Measurements from ENCODE around the gene UBE2N. TPM values are rescaled to one million over a fixed set of nuclear protein-coding genes. Genes with fewer than 3 reads are reported as not detected.

UBE2N gene
- total and polyA plus RNA-seq, 3 donors from 2014 or later: 99.4 to 368 (median 181) TPM

- 64 to 83% methylated on average over 3 of the region's 3 CpGs for WGBS, 2 donors
- intact Hi-C loops (cut with DNase I; ENCODE audit: low total_unique reads): no loop called here
- H3K36me3 ChIP-seq (ENCODE audit: low read depth, missing control alignments): no peaks in the 10 kb centered on the region
- no peak overlapping the region for H3K27ac ChIP-seq
- DNase-seq: no peak
- no peaks in the 10 kb centered on the region for H3K4me1 ChIP-seq
- H3K4me3 ChIP-seq: no peak overlapping the region
- no peaks in the 10 kb centered on the region for H3K27me3 ChIP-seq
- no peaks in the 10 kb centered on the region for H3K9me3 ChIP-seq
- TF ChIP-seq POLR2A (IDR thresholded peaks at IDR 0.05): no peak
- TF ChIP-seq CTCF (IDR thresholded peaks at IDR 0.05): no peak
These were observed 77.9 kb downstream of the UBE2N start for GRCh38 chr12:93363841-93364297.

DNA sequence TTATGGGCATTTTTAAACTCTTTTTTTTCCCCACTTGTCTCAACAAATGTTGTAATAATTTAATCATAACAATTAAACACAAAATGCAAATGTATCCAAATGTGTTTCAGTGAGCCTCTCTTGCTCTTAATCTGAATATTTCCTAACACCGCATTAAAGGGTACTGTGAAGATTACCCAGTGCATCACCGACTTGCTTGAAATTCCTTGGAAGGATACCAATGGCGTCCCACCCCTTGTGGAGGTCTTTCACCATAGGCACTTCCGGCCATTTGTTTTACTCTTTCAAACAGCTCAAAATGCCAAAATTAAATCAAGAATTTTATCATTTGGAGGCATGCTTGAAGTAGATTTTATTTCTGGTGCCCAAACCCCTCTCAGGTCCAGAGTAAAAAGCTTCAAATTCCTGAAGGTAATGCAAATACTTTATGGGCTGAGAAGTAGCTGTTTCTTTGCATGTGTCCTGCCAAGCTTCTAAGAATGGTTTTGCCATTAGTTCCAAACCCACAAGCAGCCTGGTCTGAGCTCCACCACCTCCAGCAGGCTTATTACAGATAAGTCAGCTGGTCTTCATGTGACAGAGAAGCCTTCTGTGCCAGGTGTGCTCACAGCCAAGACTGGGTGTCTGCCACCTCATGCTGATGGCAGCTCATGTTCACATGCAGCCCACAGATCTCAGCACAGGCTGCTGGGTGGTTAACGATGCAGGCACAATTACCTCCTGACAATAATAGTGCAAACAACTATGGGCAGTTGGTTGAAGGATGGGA lies 80.4 kb downstream of the UBE2N start:
- TF ChIP-seq POLR2A (IDR thresholded peaks at IDR 0.05) (no peak), CTCF (IDR thresholded peaks at IDR 0.05) (no peak)
- H3K27ac ChIP-seq: no peak overlapping the region
- 87 to 98% methylated on average over 5 of the region's 5 CpGs for WGBS, 2 donors
- no peak overlapping the region for H3K4me3 ChIP-seq
- H3K4me1 ChIP-seq: no peaks in the 10 kb centered on the region
- H3K36me3 ChIP-seq (ENCODE audit: low read depth, missing control alignments): no peaks in the 10 kb centered on the region
- no peaks in the 10 kb centered on the region for H3K27me3 ChIP-seq
- no peaks in the 10 kb centered on the region for H3K9me3 ChIP-seq
- no peak for DNase-seq
- intact Hi-C loops (cut with DNase I; ENCODE audit: low total_unique reads): no loop called here

GRCh38 chr12:93360688-93361087 lies 81.1 kb downstream of the UBE2N start:
- WGBS, 2 donors: 74 to 78% methylated on average over 2 of the region's 2 CpGs
- H3K9me3 ChIP-seq: no peaks in the 10 kb centered on the region
- TF ChIP-seq CTCF (IDR thresholded peaks at IDR 0.05) (no peak), POLR2A (IDR thresholded peaks at IDR 0.05) (no peak)
- no peaks in the 10 kb centered on the region for H3K4me1 ChIP-seq
- H3K27ac ChIP-seq: no peak overlapping the region
- H3K27me3 ChIP-seq: no peaks in the 10 kb centered on the region
- intact Hi-C loops (cut with DNase I; ENCODE audit: low total_unique reads): no loop called here
- no peak for DNase-seq
- H3K4me3 ChIP-seq: no peak overlapping the region
- no peaks in the 10 kb centered on the region for H3K36me3 ChIP-seq (ENCODE audit: low read depth, missing control alignments)

DNA sequence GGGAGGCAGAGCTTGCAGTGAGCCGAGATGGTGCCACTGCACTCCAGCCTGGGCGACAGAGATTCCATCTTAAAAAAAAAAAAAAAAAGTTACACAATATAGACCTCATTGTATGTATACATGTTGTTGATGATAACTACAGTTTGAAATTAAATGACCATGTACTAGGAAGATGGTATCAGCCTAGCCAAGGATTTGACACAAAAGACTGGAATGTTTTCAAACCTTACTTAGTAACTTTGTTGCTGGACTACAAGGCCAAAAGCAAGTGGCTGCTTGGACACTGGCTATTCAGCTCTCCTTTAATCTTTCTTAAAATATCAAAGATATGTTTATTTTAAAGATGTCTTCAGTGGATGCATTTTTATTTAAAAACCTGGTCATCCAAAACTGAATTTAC lies 82.9 kb downstream of the UBE2N start:
- intact Hi-C loops (cut with DNase I; ENCODE audit: low total_unique reads): no loop called here
- DNase-seq: no peak
- TF ChIP-seq POLR2A (IDR thresholded peaks at IDR 0.05) (no peak), CTCF (IDR thresholded peaks at IDR 0.05) (no peak)
- Histone ChIP-seq H3K27me3 (no peaks in the 10 kb centered on the region), H3K36me3 (ENCODE audit: low read depth, missing control alignments) (no peaks in the 10 kb centered on the region), H3K27ac (no peak overlapping the region), H3K9me3 (no peaks in the 10 kb centered on the region), H3K4me1 (no peaks in the 10 kb centered on the region), H3K4me3 (no peak overlapping the region)
- WGBS, 2 donors: 60 to 70% methylated on average over 2 of the region's 2 CpGs

- Histone ChIP-seq H3K36me3 (ENCODE audit: low read depth, missing control alignments) (no peaks in the 10 kb centered on the region), H3K4me3 (no peak overlapping the region), H3K27ac (no peak overlapping the region), H3K9me3 (no peaks in the 10 kb centered on the region), H3K27me3 (no peaks in the 10 kb centered on the region), H3K4me1 (no peaks in the 10 kb centered on the region)
- WGBS, 2 donors: 97% methylated on average over 2 of the region's 2 CpGs
- intact Hi-C loops (cut with DNase I; ENCODE audit: low total_unique reads): no loop called here
- TF ChIP-seq POLR2A (IDR thresholded peaks at IDR 0.05) (no peak), CTCF (IDR thresholded peaks at IDR 0.05) (no peak)
- DNase-seq: no peak
These were observed 83.7 kb downstream of the UBE2N start for GRCh38 chr12:93358058-93358457.
